ENCODE results near the gene TIAM1. TPM values are rescaled to one million over a fixed set of nuclear protein-coding genes. Genes with fewer than 3 reads are reported as not detected.

The TIAM1 gene
- total RNA-seq, 1 donor from 2014 or later = 2.1 TPM

- intact Hi-C loops (cut with DNase I) = no loop called here
- DNase-seq (ENCODE audit: low spot score) = no peak
Measured at GRCh38 chr21:31335957-31336738, 7.9 kb downstream of the TIAM1 start.

GRCh38 chr21:31334648-31335121, 9.4 kb downstream of the TIAM1 start:
- no peak for DNase-seq (ENCODE audit: low spot score)
- intact Hi-C loops (cut with DNase I) = no loop called here

- DNase-seq (ENCODE audit: low spot score) = no peak
- intact Hi-C loops (cut with DNase I) = no loop called here
Measured at GRCh38 chr21:31332525-31332924, 11.5 kb downstream of the TIAM1 start.

- intact Hi-C loops (cut with DNase I) = no loop called here
- DNase-seq (ENCODE audit: low spot score) = no peak
Measured at GRCh38 chr21:31331231-31331630, 12.8 kb downstream of the TIAM1 start.

- intact Hi-C loops (cut with DNase I) = no loop called here
Measured at GRCh38 chr21:31330144-31330483, 13.9 kb downstream of the TIAM1 start.

GRCh38 chr21:31329456-31330143, 14.5 kb downstream of the TIAM1 start:
- no peak for DNase-seq (ENCODE audit: low spot score)
- intact Hi-C loops (cut with DNase I) = no loop called here

More at GRCh38 chr21:31330144-31330483, 13.9 kb downstream of the TIAM1 start:
- DNase-seq (ENCODE audit: low spot score) = no peak

- intact Hi-C loops (cut with DNase I) = no loop called here
- no peak for DNase-seq (ENCODE audit: low spot score)
Measured at GRCh38 chr21:31326522-31327242, 17.4 kb downstream of the TIAM1 start.

- no peak for DNase-seq (ENCODE audit: low spot score)
- intact Hi-C loops (cut with DNase I) = no loop called here
Measured at GRCh38 chr21:31318971-31319370, 25.1 kb downstream of the TIAM1 start.

- no peak for DNase-seq (ENCODE audit: low spot score)
- intact Hi-C loops (cut with DNase I) = no loop called here
Measured at GRCh38 chr21:31317688-31318087, 26.4 kb downstream of the TIAM1 start.

- intact Hi-C loops (cut with DNase I) = no loop called here
- DNase-seq (ENCODE audit: low spot score) = no peak
Measured at GRCh38 chr21:31316488-31317169, 27.4 kb downstream of the TIAM1 start.

GRCh38 chr21:31316072-31316471, 28.0 kb downstream of the TIAM1 start:
- intact Hi-C loops (cut with DNase I) = no loop called here
- DNase-seq (ENCODE audit: low spot score) = no peak

GRCh38 chr21:31310750-31311149, 33.3 kb downstream of the TIAM1 start:
- intact Hi-C loops (cut with DNase I) = no loop called here
- no peak for DNase-seq (ENCODE audit: low spot score)

- intact Hi-C loops (cut with DNase I) = no loop called here
- no peak for DNase-seq (ENCODE audit: low spot score)
Measured at GRCh38 chr21:31308584-31308983, 35.5 kb downstream of the TIAM1 start.

- intact Hi-C loops (cut with DNase I) = no loop called here
- DNase-seq (ENCODE audit: low spot score) = no peak
Measured at GRCh38 chr21:31305888-31306287, 38.2 kb downstream of the TIAM1 start.

- intact Hi-C loops (cut with DNase I) = no loop called here
- no peak for DNase-seq (ENCODE audit: low spot score)
Measured at GRCh38 chr21:31299291-31300147, 44.5 kb downstream of the TIAM1 start.

GRCh38 chr21:31298618-31299269, 45.3 kb downstream of the TIAM1 start:
- intact Hi-C loops (cut with DNase I) = no loop called here

GRCh38 chr21:31297806-31298205, 46.3 kb downstream of the TIAM1 start:
- intact Hi-C loops (cut with DNase I) = no loop called here

More at GRCh38 chr21:31298618-31299269, 45.3 kb downstream of the TIAM1 start:
- DNase-seq (ENCODE audit: low spot score) = no peak

GRCh38 chr21:31295676-31296075, 48.4 kb downstream of the TIAM1 start:
- intact Hi-C loops (cut with DNase I) = no loop called here
- no peak for DNase-seq (ENCODE audit: low spot score)

More at GRCh38 chr21:31297806-31298205, 46.3 kb downstream of the TIAM1 start:
- no peak for DNase-seq (ENCODE audit: low spot score)
